Stimulated activated CD4-positive, alpha-beta T cell treated with anti-CD3 and anti-CD28 coated beads, Interleukin-15, amount 100 ng/mL, for 48 hours (primary cell): ENCODE data around the gene BMF.

Experiments used
- DNase-seq, 2 donors: peaks; one replicate each; pipeline ENCODE4 v3.0.0-alpha.2; 2020; ENCODE audit warnings: low read depth in 2 of 2

BMF gene

DNA sequence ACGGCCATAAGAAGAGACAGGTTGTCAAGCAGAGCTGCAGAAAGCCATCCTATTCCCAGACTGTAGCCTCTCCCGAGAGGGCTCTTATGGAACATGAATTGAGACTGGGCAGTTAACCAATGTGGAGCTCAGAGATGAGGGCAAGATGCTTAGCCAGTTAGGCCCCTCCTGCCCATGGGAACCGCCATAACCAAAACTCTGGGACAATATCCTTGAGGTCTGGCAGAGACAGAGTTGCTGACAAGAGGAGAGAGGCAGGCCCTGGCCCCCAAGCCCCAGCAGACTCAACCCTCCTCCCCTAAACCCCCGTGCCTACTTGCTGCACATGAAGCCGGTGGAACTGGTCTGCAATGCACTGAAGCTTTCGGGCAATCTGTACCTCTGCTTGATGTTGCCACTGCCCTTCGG lies 4.8 kb downstream of the BMF start:
- DNase-seq = no peak

DNA sequence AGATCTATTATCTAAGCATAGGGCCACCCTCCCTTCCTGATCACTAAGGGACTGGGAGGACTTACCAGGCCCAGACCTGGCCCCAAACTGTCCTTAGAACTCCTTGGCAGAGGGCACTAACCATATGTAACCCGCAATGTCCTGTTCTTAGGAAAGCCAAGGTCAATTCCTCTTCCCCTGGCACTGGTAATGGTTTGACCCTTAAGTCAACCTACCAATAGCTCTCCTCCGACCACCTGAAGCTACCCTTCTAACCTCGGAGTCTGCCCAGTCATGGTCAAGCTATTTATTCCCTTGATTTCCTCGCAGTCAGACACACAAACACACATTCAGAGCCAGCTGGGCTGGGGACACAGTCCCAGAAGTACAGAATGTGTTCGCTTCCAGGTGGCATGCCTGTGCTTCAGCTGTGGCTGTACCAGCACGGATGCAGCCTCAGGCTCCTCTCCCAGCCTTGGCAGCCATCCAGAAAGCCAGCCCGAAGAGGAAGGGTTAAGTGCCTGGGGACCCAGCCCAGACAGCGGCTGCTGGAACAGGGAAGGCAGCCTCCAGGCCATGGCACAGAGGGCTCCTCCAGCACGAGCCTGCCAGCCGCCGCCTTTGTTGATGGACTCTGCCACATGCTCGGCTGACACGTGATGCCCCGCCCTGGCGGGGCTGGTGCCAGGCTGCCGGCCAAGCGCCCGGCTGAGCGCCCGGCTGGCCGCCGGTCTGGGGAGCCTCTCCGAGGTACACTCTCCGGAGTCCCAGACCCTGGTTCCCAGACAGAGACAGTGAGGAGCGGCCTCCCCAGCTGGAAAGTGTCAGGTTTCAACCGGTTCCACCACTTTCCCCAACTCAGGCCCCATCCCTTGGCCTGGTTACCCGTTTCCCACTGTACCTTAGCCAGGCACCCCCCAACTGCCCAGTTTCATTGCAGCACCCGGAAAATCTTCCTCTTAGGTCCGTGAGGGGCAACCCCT lies 5.5 kb downstream of the BMF start:
- DNase-seq = no peak

DNA sequence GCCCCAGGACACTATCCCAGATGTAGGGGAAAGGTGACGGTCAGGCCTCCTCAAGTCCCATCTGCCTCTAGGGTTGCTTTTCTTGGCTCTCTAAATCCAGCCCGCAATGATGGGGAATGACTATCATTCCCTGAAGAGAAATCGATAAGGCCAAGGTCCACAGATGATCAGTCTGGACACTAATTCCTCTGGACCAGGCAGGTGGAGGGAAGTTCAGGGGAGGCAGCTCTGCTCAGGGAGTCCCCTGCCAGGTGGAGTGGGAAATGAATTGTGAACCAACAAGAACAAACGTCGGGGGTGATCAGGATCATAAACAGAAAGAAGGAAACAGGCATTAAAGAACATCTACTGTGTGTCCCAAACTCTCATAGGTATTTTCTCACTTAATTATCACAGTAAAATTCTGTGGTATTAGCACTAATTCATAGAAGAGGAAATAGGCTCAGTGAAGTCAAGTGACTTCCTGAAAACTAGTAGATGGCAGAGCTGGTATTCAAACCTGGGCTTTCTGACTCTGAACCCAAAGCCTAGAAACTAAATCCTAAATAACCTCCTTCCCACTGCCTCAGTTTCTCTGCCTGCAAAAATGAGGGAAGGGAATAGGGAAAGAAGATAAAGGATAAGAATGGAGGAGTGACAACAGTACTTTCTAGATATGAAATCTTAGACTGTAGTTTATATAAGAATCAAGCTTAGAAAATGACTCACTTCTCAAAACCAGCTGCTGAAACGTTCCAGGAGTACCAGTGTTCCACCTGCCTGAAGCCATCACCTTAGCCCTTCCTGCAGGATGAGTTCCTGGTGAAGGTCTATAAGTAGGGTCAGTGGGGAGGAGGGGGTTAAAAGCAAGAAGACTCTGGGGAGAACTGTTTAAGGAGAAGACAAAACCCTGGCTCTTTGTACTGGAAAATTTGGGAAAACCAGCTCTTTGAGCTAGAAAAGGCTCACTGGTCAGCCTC lies 7.5 kb downstream of the BMF start:
- no peak for DNase-seq

DNA sequence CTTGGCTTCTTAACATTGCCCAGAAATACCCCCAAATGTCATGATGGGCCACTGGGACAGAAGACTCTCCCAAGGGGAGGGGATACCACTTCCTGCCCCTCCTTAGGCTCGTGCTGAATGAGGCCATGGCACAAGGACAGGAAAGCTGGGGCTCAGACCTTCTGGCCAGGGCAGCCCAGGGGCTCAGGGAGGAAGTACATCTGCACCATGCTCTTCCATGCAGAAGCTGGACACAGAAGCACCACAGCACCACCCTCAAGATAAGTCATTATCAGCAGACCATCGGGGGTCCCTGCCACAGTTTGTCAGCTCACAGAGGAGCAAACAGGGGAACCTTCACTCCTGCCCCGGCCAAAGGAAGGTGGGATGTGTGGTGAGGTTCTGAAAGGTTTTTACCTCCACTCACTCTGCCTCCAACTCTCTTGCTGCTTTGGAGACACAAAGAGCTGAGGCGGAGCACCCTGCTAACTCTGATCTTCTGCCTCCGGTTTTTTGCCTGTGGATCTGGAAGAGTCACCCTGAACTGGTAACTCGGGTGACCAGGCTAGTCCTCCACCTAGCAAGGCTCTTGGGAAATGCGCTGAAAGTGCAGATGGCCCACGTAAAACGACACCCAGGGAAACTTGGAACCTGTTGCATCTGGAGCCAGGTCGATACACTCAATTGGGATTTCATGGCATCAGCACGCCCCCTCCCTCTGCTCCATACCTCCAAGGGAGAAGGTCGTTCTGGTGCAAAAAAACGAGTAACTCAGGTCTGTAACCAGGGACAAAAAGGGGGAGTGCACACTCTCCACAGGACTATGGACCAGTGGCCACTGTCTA lies 8.3 kb downstream of the BMF start:
- DNase-seq = no peak

DNA sequence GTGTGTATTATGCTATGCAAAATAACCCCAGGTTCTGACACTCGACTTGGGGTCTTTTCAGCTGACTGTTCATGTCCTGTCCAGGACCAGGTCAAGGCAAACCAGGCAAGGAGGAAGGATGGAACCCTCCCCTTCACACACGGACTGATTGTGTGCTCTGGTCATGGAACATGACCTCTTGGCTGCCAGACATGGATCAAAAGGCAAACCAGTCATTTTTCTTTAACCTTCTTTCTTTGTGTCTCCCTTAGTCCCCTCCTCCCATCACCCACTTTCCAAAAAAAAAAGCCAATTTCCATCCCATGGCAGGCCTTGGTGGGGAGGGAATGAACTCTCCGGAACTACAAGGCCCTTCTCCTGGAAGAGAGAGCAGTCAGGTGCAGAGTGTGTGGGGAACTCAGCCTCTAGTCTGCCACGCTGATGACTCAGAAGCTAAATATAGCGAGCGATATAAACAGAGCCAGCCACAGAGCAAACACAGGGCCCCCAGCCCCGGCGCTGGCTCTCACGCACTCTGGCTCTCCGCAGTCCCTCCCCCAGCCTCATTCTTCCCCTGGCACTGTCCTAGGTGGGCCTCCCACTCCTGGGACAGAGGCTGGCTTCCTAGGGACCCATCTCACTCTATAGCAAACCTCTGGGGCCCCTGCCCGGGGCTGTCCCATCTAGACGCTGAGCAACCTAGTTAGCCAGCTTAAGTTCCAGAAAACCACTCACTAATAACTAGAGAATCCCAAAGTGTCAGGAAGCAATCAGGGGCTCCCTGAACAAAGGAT lies 10.0 kb downstream of the BMF start:
- DNase-seq = peak; percentile 59 to 60

DNA sequence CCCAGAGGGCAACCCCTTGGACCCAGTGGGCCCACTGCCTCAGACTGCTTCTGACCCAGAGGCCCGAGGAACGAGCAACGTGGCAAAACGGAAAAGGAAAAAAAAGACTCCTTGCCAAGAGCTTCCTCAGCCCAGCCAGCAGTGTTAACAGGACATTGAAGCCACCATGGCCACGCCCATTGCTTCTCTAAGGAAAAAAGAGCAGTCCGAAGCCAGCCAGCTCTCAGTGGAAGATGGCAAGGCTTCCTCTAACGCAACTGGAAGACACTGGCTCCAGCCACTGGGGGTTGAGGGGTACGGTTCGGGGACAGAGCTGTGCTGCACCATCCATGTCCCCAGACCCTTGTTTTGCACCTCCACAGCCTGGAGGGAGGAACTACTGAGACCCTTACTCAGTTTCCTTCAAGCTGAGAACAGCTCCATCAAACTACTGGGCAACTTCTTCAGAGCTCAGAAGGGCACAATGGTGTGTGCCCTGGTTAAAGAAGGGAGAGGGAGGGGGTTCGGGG lies 10.7 kb downstream of the BMF start:
- no peak for DNase-seq

DNA sequence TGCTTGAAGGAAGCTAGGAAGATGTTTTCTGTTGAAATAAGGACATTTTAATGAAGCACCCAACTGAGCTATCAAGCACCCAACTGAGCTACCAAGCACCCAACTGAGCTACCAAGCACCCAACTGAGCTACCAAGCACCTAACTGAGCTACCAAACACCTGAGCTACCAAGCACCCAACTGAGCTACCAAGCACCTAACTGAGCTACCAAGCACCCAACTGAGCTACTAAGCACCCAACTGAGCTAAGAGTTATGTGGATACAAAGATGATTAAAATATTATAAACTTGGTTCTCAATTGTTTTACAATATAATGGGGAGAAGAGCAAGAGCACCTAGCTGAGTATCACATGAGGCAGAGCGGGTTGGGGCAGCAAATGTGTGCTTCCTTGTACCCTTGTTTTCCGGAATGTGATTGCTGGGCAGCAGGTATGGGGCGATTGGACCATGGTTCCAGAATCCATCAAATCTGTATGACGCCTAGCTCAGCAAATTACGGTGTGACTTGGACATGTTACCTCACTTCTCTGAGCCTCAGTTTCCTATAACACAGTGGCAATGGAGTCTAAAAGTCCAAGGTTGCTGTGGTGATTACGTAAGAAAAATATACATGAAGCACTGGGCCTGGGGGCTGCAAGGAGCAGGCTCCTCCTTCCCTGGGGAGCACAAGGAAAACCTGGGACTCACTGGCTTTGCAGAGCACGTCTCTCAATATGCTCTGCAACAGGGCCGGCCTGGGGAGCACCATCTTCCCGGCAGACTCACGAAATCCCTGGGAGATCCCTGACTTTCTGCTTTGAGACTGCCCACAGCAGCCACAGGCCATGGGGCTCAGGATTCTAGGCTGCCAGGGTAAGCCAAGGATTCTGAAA lies 11.3 kb downstream of the BMF start:
- DNase-seq = no peak

DNA sequence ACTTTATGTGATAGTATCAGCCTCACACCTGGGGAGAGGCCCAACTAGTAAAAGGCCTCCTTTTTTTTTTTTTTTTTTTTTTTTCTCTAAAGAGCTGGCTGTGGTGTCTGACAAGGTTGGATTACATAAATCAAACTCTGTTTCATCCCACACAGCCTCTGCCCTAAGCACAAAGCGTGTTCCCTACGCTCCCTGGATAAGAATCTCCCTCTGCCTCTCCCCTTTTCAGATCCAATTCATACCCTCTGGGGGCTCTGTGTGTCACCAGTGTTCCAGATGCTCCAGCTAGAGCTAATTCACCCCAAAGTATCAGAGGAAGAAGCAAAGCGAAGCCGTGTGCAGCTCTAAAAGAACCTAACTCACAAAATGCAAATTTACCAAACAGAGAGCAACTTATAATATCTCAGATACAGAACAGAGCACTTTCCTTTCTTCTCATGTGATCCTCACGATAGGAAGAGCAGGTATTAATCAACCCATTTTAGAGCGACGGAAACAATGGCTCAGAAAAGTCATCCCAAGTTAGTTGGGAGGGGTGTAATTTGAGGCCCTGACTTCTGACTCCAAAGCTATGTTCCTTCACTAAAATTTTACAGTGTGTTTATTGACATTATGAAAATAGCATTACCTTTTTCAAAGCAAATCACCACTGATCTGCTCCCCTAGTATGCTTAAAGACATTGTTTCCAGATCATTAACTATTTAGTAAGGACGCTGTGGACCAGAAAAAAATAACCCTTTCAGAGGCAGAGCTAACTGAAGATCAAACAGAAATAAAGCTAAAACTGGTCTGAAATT lies 12.4 kb downstream of the BMF start:
- no peak for DNase-seq

DNA sequence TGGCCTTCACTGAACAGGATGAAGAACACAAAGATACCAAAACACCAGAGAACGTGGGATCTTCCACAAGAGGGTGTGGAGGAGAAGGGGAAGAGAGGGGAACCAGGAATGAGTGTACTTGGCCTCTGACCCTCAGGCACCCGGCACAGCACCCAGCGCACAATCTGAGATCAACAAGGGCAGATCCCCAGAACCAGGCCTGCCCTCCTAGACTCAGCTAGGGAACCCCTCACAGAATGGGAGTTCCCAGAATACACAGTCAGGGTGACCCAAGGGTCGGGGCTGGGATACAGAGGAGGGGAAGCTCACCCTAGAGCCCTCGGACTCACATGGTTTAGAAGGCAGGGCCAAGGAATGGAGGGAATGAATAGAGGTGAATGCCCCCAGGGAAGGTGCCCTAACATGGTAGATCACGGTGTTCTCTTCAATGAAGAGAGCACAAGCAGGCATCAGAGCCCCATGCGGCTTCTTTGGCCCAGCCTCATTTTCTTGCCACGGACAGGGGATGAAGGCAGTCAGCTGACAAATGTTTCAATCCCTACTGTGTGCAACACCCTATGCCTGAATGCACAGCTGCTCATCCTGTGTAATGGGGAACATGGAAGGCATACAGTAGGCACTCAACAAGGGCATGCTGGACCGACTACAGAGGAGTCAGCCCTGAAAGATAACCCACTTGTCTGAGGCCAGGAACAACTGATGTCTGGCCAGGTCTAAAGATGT lies 13.1 kb downstream of the BMF start:
- DNase-seq = no peak

DNA sequence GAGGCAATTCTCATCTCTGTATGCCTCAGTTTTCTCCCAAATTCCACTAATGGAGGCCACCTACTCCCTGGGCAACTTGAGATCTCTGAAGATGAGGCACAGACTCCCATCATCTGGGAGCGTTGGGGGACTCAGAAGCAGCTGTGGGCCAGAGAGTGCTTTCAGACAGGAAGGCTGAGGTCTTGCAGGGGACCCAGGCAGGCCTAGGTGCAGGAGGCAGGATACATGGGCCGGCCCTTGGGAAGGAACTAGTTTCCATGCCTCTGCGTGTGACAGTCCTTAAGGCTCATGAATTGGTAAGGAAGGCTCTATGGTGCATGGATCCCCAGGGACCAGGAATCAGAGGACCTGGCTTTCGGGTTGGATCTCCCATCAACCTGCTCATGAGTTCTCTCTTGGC lies 14.5 kb downstream of the BMF start:
- no peak for DNase-seq

DNA sequence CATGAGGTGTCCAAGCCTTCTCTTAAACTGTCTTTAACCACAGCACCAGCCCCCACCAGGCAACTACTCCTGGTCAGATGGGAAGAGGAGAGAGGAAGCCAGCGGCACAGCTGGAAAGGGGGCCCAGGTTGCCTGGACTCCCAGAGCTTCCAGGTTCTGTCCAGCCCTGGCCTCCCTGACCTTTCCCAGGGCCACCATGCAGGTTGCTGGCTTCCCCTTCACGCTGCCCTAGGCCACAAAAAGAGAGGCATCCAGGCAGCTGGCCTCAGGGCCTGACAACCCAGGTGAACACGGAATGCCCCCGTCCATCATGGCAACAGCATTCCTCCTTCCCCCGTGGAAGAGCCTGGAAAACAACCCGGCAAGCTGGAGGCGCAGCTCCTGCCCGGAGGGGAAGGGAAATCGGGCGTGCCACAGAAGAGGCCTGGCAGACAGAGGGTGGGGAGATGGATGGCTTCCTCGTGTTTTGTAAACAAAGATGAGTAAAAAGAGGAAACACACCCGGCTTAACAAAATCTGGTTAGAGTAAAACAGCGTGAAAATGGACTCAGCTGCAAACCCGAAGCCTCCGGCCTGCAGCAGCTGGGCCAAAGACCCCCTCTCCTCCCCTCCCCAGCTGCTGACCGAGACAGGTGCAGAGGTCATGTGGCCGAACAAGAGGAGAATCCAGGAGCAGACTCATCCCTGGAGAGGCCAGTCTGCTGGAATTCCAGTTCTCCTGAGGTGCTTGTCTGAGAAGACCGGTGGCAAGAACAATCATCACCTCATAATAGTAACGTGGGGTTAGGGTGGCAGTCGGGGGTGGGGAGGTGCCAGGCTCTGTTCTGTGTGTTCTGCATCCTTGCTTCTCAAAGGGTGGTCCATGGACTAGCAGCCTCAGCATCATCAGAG lies 15.5 kb downstream of the BMF start:
- DNase-seq = no peak

DNA sequence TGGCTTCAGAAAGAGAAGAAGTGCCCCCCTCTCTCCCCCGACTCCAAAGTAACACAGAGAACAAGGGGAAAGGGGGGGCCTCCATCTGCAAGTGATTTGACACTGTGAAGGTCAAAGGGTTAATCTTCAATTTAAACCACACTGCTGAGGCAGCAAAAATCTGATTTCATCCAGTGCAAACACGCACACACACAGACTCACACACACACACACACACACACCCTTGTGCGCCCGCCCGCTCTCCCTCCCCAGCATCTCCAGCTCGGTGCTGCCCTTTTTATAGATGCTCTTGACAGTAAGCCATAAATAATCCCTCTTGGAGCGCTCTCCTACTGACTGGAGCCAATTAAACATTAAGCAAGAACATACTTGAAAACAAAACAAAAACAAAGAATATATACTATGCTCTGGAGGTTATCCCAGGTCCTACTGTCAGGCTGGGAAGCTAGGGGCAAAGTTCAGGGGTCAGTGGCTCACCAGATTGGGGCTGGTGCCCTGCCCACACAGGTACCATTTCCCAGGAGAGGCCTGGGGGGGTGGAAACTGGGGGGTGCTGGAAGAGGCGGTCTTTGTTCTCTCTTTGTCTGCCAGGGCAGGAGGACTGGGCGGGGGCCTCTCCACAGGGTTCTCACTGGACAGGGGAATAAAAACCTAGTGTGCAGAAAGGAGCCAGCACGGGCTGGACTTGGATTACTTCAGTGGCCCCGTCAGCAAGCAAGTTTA lies 16.3 kb downstream of the BMF start:
- no peak for DNase-seq

DNA sequence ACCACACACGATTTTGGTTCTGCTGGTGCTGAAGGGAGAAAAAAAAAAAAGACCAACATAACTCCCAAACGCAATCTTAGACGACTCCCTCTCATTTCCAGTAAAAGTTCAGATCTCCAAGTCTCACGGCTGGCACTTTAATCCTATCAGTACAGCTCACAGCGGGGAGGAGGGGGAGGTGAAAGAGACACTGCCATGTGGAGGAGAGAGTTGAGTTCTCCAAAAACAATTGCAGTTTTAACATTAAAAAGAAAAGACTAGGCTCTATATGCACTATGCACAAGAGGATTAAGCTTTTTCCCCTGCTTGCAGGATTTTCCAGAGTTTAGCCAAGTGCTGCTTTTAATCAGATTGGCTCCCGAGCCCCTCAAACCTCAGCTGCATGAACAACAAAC lies 16.8 kb downstream of the BMF start:
- no peak for DNase-seq

DNA sequence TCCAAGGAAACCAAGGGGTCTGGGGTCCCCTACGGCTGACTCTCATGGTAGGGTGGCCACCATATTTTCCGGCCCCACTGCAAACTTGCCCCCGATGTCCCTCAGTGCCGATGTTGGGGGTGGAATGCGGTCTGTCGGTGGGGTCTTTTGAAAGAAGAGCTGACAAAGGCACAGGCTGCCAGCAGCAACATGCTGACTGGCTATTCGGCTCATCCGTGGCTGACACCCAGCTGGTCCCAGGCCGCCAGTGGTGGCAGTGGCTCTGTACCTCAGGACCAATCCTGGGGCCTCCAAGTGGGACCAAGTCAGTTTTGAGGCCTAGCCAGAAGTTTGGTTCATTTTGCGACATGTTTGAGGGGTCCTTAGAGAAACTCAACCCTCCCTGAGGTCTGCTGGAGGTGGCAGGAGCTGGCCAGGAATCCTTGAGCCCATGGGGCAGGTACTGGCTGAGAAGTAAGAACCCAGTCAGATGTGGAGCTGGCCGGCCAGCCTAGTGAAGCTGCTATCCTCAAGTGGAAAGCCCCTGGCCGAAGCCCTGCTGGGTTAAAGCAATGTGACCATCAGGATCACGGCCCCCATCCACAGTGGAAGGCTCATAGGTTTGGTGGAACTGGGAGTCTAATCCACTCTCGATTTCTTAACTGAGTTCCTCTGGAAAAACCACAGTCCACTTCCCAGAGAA lies 17.8 kb downstream of the BMF start:
- no peak for DNase-seq

DNA sequence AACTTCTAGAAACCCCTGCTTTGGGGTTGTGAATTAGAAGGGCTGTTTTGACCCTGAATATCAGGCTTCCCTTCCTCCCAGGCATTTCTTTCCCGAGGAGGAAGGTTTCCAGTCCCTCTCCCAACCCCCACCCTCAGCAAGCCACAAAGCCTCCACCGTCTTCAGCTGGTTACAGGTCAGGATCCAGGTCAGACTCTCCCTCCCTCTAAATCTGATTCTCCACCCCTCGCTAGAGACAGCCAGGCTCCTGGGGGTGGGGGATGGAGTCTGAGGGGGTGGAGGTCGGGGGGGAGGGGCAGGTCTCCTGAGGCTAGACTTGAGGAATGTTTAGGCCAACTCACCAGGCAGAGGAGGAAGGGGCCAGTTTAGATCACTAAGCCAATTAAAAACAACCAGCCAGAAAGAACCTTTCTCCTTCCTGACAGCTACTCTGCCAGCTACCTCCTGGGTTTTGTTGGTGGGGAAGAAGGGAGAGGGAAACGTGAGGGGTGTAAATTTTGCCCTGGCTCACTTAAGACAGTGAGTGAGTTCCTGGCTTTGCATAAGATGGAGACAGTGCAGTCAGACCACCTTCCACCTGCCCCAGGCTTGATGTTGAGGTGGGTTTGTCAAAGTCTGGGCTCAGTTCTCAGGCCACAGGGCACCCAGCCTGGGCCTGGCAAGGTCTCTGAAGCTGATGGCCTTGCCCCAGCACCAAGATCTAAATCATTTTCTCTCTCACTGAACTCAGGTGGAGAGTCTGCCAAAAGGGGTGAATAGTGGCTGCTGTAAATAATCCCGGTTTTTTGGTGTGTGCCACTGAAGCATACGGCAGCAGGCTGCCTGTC lies 19.5 kb downstream of the BMF start:
- DNase-seq = no peak
